Hematopoietic multipotent progenitor cell treated with erythropoietin and hydrocortisone succinate and interleukin-3 and kit ligand, for 4 days (in vitro differentiated cells): ENCODE measurements around the gene IL1R1.
A peak's percentile ranks its signal among the peaks of the same experiment; 100 is the strongest.

ENCODE experiments used
- DNase-seq: peaks from one replicate; pipeline ENCODE4 v3.0.0-alpha.2; 2015

IL1R1 gene

GRCh38 chr2:102209474-102209873, 66.9 kb downstream of the IL1R1 start:
- DNase-seq, result no peak

GRCh38 chr2:102217032-102217431, 74.5 kb downstream of the IL1R1 start:
- DNase-seq, result no peak

GRCh38 chr2:102224824-102225739, 82.5 kb downstream of the IL1R1 start:
- peak; percentile 34 for DNase-seq

DNA sequence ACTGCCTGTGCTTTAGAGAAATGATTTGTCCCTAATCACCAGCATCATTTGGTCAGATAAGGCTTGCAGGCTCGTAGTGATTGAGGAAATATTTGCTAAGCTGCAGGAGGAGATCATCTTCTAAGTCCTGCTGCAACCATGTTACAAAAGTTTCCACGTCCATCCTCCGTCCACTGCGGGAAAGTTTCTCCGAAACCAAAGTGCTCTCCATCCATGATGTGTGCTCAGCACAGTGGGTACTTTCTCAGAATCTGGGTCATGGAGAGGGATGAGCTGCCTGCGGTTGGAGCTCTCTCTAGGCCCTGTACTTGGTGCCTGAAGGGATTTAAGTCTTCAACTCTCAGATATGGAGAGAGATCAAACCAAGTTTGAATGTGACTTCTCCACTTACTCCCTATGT, 83.6 kb downstream of the IL1R1 start:
- no peak for DNase-seq

DNA sequence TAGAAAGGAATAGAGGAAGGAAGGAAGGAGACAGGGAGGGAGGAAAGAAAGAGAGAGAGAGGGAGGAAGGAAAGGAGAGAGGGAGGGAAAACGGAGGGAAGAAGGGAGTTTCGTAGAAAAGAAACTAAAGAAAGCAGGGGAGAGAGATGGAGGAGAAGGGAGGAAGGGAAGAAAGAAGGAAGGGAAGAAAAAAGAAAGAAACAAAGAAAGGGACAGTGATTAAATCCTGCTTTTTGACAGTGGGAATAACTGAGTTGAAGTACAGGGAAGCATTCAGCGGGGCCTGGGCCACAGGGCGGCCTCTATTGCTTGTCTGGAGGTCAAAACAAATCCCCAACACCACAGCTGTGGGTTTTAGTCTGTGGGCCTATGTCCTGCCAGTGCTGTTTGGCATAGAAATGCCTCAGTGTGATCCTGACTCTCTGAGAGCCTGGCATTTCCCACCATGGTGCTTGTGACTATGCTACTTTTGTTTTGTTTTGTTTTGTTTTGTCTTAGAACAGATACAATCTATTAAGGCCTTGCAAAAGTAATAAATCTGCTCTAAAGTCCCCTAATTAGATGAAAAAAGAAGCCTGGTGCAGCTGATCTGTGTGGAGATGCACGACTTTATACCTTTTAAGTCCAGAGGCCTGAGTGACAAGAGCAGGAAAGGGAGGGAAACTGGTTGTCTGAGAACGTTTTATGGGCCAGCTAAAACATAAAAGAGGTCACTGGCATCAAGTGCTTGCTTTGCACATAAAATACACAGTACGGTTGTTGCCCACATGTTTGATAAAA, 84.3 kb downstream of the IL1R1 start:
- no peak for DNase-seq

GRCh38 chr2:102229141-102229769, 86.7 kb downstream of the IL1R1 start:
- no peak for DNase-seq
